DOHH2 (cell line): ENCODE data around the gene KCNH5.

Source experiments
- H3F3A ChIP-seq: fragments of 200-600 bp; sonication (generic), shearing (Covaris generic); 2 replicates; pipeline ENCODE4 v1.6.0; 2016; ENCODE audit warnings: antibody characterized with exemption, mild to moderate bottlenecking; ENCODE audit not compliant: control insufficient read depth, insufficient read depth
- H3K27ac ChIP-seq: fragments of 200-600 bp; sonication (generic); 2 replicates; pipeline ENCODE4 v1.5.1; 2014; ENCODE audit warnings: low read depth, mild to moderate bottlenecking, low read length, moderate library complexity
- H3K27me3 ChIP-seq: fragments of 200-600 bp; sonication (generic); 2 replicates; pipeline ENCODE4 v1.6.1; 2014; ENCODE audit warnings: mild to moderate bottlenecking, low read length, mixed read lengths; ENCODE audit not compliant: control insufficient read depth
- H3K36me3 ChIP-seq: fragments of 200-600 bp; sonication (generic); 2 replicates; pipeline ENCODE4 v1.6.1; 2014; ENCODE audit warnings: mild to moderate bottlenecking, low read length, moderate library complexity, mixed read lengths; ENCODE audit not compliant: control insufficient read depth
- H3K4me1 ChIP-seq: fragments of 200-600 bp; sonication (generic); 2 replicates; pipeline ENCODE4 v1.6.1; 2014; ENCODE audit warnings: mild to moderate bottlenecking, low read length, mixed read lengths; ENCODE audit not compliant: control insufficient read depth
- H3K4me2 ChIP-seq: fragments of 200-600 bp; sonication (generic); 2 replicates; pipeline ENCODE4 v1.6.0; 2014; ENCODE audit warnings: mild to moderate bottlenecking, low read length, moderate library complexity
- H3K4me3 ChIP-seq: fragments of 200-600 bp; sonication (generic); 2 replicates; pipeline ENCODE4 v1.5.1; 2014; ENCODE audit warnings: mild to moderate bottlenecking, low read length, mixed read lengths
- H3K79me2 ChIP-seq: fragments of 200-600 bp; sonication (generic); 2 replicates; pipeline ENCODE4 v1.6.1; 2014; ENCODE audit warnings: mild to moderate bottlenecking, low read length, mixed read lengths; ENCODE audit not compliant: control insufficient read depth
- H3K9me2 ChIP-seq: fragments of 200-600 bp; sonication (generic); replicated peaks from 2 replicates; pipeline ENCODE4 v1.6.1; 2014; ENCODE audit warnings: mild to moderate bottlenecking, low read length, mixed read lengths; ENCODE audit not compliant: control insufficient read depth
- H3K9me3 ChIP-seq: fragments of 200-600 bp; sonication (generic); 2 replicates; pipeline ENCODE4 v1.6.1; 2014; ENCODE audit warnings: antibody characterized with exemption, low read length, mixed read lengths; ENCODE audit not compliant: control insufficient read depth, insufficient read depth
- H4K20me1 ChIP-seq: fragments of 200-600 bp; sonication (generic); 2 replicates; pipeline ENCODE4 v1.6.0; 2014; ENCODE audit warnings: low read depth, mild to moderate bottlenecking, antibody characterized with exemption, low read length, moderate library complexity; ENCODE audit not compliant: control insufficient read depth, insufficient read depth
- EZH2phosphoT487 ChIP-seq: fragments of 200-600 bp; sonication (generic); IDR thresholded peaks from 2 replicates; pipeline ENCODE4 v1.6.1; 2017; ENCODE audit warnings: borderline replicate concordance, mild to moderate bottlenecking, antibody characterized with exemption, low read length, moderate library complexity, mixed read lengths
- TF ChIP-seq, protein P1 (sequence below): fragments of 200-600 bp; sonication (generic); IDR thresholded peaks from one replicate; pipeline ENCODE4 v1.5.1; 2014; ENCODE audit warnings: antibody characterized with exemption, mild to moderate bottlenecking, low read depth, low read length; ENCODE audit not compliant: poor library complexity, severe bottlenecking

KCNH5 gene

DNA sequence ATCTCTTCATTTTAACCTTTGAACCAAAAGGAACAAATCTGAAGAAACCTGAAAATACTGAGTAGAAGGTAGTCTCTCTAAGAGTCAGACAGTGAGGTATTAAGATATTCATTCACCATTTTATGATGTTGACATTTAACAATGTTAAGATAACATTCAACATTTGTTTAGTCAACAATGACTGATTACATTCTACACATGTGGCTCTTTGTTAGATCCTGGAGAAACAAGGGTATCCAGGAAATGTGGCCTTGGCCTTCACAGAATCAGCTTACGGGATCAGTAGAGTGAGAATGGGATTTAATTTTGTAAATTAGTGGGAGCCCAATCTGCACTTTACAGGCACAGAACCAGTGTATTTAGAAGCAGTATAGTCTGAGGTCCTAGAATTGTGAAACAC, 355.5 kb downstream of the KCNH5 start:
- no peak overlapping the region for H3K4me2 ChIP-seq
- H3K9me2 ChIP-seq, result no peaks in the 10 kb centered on the region
- no peaks in the 10 kb centered on the region; the same call in 1 of the 2 replicates for H3K27me3 ChIP-seq
- no peaks in the 10 kb centered on the region for H3K4me1 ChIP-seq
- no peak overlapping the region for H3K4me3 ChIP-seq
- no peak overlapping the region for H3K27ac ChIP-seq
- no peak for TF ChIP-seq EZH2phosphoT487
- TF ChIP-seq, protein P1, sequence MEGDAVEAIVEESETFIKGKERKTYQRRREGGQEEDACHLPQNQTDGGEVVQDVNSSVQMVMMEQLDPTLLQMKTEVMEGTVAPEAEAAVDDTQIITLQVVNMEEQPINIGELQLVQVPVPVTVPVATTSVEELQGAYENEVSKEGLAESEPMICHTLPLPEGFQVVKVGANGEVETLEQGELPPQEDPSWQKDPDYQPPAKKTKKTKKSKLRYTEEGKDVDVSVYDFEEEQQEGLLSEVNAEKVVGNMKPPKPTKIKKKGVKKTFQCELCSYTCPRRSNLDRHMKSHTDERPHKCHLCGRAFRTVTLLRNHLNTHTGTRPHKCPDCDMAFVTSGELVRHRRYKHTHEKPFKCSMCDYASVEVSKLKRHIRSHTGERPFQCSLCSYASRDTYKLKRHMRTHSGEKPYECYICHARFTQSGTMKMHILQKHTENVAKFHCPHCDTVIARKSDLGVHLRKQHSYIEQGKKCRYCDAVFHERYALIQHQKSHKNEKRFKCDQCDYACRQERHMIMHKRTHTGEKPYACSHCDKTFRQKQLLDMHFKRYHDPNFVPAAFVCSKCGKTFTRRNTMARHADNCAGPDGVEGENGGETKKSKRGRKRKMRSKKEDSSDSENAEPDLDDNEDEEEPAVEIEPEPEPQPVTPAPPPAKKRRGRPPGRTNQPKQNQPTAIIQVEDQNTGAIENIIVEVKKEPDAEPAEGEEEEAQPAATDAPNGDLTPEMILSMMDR, result no peak
- H3F3A ChIP-seq, result no peaks in the 10 kb centered on the region
- no peaks in the 10 kb centered on the region for H3K36me3 ChIP-seq
- H4K20me1 ChIP-seq, result no peaks in the 10 kb centered on the region
- H3K9me3 ChIP-seq, result no peaks in the 10 kb centered on the region
- H3K79me2 ChIP-seq, result no peaks in the 10 kb centered on the region

DNA sequence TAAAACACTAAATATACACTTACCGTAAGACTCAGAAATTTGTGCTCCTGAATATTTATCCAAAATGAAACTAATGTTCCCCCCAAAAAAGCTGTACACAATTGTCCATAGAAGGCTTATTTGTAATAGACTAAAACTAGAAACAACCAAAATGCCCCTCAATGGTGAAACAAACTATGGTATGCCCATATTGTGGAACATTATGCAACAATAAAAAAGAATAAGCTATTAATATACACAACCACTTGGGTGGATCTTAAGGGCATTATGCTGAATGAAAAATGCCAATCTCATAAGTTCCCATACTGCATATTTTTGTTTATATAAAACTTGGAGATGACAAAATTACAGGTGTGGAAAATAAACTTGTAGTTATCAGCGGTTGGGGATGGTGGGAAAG, 357.4 kb downstream of the KCNH5 start:
- Histone ChIP-seq H3K4me2 (no peak overlapping the region), H3K36me3 (no peaks in the 10 kb centered on the region), H3K4me3 (no peak overlapping the region), H3K9me3 (no peaks in the 10 kb centered on the region), H3K9me2 (no peaks in the 10 kb centered on the region), H4K20me1 (no peaks in the 10 kb centered on the region), H3K4me1 (no peaks in the 10 kb centered on the region), H3F3A (no peaks in the 10 kb centered on the region), H3K27ac (no peak overlapping the region), H3K27me3 (no peaks in the 10 kb centered on the region; the same call in 1 of the 2 replicates), H3K79me2 (no peaks in the 10 kb centered on the region)
- TF ChIP-seq, protein P1, result no peak
- TF ChIP-seq EZH2phosphoT487, result no peak

DNA sequence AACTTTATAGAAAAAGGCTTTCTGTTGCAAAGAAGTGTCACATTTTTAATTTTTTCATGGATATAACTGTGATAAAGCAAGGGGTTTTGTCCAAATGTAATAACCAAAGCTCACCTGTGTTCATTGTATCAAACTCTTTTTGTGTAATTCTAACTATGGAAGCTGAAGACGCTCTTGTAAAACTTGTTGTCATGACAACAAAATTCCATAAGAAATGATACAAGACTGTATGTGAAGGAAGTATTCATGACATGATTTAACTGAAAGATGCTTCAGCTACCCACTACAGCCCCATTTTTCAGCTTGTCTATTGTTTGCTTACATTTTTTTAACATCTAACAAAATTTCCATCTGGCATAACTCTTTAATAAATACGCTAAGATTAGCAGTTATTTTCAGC, 360.9 kb downstream of the KCNH5 start:
- no peak for TF ChIP-seq EZH2phosphoT487
- TF ChIP-seq, protein P1, result no peak

DNA sequence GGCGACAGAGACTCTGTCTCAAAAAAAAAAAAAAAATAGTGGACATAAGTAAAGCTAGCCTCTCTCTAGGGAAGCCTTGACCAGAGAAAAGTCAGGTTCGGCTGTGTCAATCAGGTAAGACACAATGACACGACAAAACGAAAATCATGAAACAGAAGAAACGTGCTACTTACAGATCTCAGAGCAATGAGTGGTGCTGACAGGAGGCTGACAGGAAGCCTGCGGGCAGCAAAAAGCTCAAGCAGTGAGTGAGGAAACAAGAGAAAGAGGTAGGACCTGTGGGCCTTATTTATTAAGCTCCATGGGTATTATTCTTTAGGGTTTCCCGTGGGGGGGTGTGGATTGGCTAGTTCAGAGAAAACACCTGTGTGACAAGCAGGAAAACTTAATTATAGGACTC, 363.1 kb downstream of the KCNH5 start:
- Histone ChIP-seq H3K27me3 (no peaks in the 10 kb centered on the region), H3F3A (no peaks in the 10 kb centered on the region), H3K9me2 (no peaks in the 10 kb centered on the region), H3K4me3 (no peak overlapping the region), H3K27ac (no peak overlapping the region), H3K4me1 (no peaks in the 10 kb centered on the region), H4K20me1 (no peaks in the 10 kb centered on the region), H3K9me3 (no peaks in the 10 kb centered on the region), H3K79me2 (no peaks in the 10 kb centered on the region), H3K36me3 (no peaks in the 10 kb centered on the region), H3K4me2 (no peak overlapping the region)
- TF ChIP-seq, protein P1, result no peak
- no peak for TF ChIP-seq EZH2phosphoT487

More for the DNA sequence above, 360.9 kb downstream of the KCNH5 start:
- Histone ChIP-seq H4K20me1 (no peaks in the 10 kb centered on the region), H3K4me2 (no peak overlapping the region), H3K27me3 (no peaks in the 10 kb centered on the region), H3K4me1 (no peaks in the 10 kb centered on the region), H3K36me3 (no peaks in the 10 kb centered on the region), H3K4me3 (no peak overlapping the region), H3K9me2 (no peaks in the 10 kb centered on the region), H3K9me3 (no peaks in the 10 kb centered on the region), H3K79me2 (no peaks in the 10 kb centered on the region), H3F3A (no peaks in the 10 kb centered on the region), H3K27ac (no peak overlapping the region)
